GM19452 (cell line): ENCODE results near the gene CPM.

Source experiments
- ATAC-seq: cut with Tn5 transposase; IDR thresholded peaks from one replicate; pipeline ENCODE4 v1.9.1; 2021; ENCODE audit not compliant: unreplicated experiment

The CPM gene

GRCh38 chr12:68880660-68881325, 52.2 kb downstream of the CPM start:
- no peak for ATAC-seq

- ATAC-seq, result no peak
Measured at GRCh38 chr12:68878846-68879245, 54.1 kb downstream of the CPM start.

- no peak for ATAC-seq
Measured at GRCh38 chr12:68878283-68878682, 54.7 kb downstream of the CPM start.

- no peak for ATAC-seq
Measured at GRCh38 chr12:68877583-68877982, 55.4 kb downstream of the CPM start.

GRCh38 chr12:68876461-68876860, 56.5 kb downstream of the CPM start:
- no peak for ATAC-seq

- no peak for ATAC-seq
Measured at GRCh38 chr12:68873316-68873715, 59.7 kb downstream of the CPM start.

GRCh38 chr12:68871921-68872320, 61.0 kb downstream of the CPM start:
- no peak for ATAC-seq

GRCh38 chr12:68871396-68871795, 61.6 kb downstream of the CPM start:
- ATAC-seq, result no peak

GRCh38 chr12:68870443-68870842, 62.5 kb downstream of the CPM start:
- no peak for ATAC-seq

- ATAC-seq, result no peak
Measured at GRCh38 chr12:68870011-68870410, 63.0 kb downstream of the CPM start.

- ATAC-seq, result no peak
Measured at GRCh38 chr12:68868043-68868790, 64.8 kb downstream of the CPM start.

- ATAC-seq, result no peak
Measured at GRCh38 chr12:68867606-68868005, 65.4 kb downstream of the CPM start.

GRCh38 chr12:68866950-68867349, 66.0 kb downstream of the CPM start:
- ATAC-seq, result no peak

- ATAC-seq, result no peak
Measured at GRCh38 chr12:68865399-68866164, 67.4 kb downstream of the CPM start.

- no peak for ATAC-seq
Measured at GRCh38 chr12:68864604-68865003, 68.4 kb downstream of the CPM start.

GRCh38 chr12:68863886-68864454, 69.0 kb downstream of the CPM start:
- ATAC-seq, result peak; percentile 61

- ATAC-seq, result no peak
Measured at GRCh38 chr12:68863109-68863770, 69.7 kb downstream of the CPM start.

GRCh38 chr12:68861890-68862289, 71.1 kb downstream of the CPM start:
- ATAC-seq, result no peak

GRCh38 chr12:68856510-68856909, 76.5 kb downstream of the CPM start:
- ATAC-seq, result no peak

- ATAC-seq, result no peak
Measured at GRCh38 chr12:68855771-68856170, 77.2 kb downstream of the CPM start.

GRCh38 chr12:68855111-68855510, 77.9 kb downstream of the CPM start:
- ATAC-seq, result no peak
